GM21737 (cell line): ENCODE data around the gene SLC6A4.

Source experiments
- ATAC-seq: cut with Tn5 transposase; IDR thresholded peaks from one replicate; pipeline ENCODE4 v1.9.1; 2021; ENCODE audit warnings: mild to moderate bottlenecking, moderate library complexity; ENCODE audit not compliant: unreplicated experiment

Gene SLC6A4

GRCh38 chr17:30235386-30236296 is at the start of gene SLC6A4:
Gene SLC6A4, minus strand, starts transcription at chr17:30235697. Its CDS starts 13,739 bp downstream, at chr17:30221958.
- no peak for ATAC-seq

DNA sequence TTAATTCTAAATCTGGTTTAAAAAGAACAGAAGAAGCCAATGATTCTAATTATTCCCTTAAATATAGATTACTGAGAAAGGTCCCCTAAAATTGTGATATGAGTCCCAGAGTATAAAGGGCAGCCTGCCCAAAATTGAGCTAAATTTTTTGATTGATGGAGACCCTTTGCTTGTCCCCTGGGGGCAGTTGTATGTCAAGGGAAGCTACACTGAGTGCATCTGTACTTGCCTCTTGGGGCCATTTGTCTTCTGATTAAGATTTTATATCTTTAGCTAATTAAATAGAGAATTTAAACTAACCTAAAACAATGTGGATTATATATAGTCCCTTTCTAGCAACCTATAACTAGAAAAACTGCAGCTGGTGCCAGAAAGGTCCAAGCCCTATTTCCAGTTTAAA is 43.7 kb upstream of the SLC6A4 start:
- ATAC-seq: no peak

- no peak for ATAC-seq
Observed at GRCh38 chr17:30278032-30278431, 42.5 kb upstream of the SLC6A4 start.

- no peak for ATAC-seq
Observed at GRCh38 chr17:30275911-30276310, 40.4 kb upstream of the SLC6A4 start.

DNA sequence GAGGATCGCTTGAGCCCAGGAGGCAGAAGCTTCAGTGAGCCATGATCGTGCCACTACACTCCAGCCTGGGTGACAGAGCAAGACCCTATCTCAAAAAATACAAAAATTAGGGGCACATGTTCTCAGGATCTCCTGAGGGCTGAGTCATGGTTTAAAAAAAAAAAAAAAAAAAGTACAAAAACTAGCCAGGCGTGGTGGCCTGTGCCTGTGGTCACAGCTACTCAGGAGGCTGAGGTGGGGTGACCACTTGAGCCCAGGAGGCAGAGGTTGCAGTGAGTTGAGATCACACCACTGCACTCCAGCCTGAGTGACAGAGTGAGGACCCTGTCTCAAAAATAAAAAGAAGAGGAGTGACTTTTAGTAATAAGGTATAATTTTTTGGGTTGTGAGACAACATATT is 39.4 kb upstream of the SLC6A4 start:
- no peak for ATAC-seq

DNA sequence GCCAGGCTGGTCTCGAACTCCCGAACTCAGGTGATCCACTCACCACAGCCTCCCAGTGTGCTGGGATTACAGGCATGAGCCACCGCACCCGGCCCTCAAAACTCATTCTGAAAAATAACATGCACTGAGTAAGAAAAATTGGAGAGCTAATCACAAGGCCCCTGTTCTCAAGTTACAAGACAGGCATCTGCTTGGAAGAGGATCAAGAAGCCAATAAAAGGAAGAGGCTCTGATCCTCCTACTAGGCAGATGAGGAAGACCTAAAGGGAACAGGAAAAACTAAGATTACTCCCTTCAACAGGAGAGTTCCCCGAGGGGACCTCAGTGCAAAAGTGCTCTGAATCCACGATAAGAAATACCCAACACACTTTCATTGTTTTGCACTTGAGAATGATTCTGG is 37.9 kb upstream of the SLC6A4 start:
- no peak for ATAC-seq

DNA sequence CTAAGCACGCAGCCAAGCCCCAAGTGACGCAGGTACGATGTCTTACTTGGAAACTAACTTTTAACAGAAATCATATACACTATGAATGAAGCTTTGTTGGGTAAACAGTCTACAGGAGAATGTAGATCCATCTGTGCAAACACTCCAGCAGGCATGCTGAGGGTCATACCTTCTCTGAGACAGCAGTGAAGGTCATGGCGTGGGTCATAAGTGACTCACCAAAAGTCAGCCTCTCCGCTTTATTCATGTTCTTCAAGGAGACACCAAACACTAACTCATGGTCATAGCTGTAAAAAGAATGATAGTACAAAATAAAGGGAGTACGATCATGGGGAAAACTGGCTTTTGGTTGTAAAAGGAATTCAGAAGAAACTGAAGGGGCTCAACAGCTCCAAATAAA is 35.6 kb upstream of the SLC6A4 start:
- ATAC-seq: no peak

DNA sequence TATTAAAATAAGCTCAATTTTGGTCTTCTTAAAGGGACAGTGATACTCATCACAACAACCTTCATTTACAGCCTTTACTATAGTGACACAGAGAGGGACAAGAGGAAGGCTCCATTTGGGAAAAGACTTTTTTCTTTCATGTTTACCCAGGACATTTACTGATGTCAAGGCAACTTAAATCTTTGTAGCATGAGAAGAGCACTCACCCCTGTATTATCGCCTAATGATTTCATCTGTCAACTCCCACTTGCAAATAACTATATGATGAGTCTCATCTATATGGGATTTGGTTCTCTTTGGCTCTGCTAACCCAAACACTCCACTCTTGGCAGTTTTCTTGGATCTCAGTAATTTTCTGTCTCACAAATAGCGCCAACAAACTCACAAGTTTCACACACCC is 32.1 kb upstream of the SLC6A4 start:
- no peak for ATAC-seq

- no peak for ATAC-seq
Observed at GRCh38 chr17:30263552-30264333, 28.2 kb upstream of the SLC6A4 start.

- no peak for ATAC-seq
Observed at GRCh38 chr17:30256756-30257506, 21.4 kb upstream of the SLC6A4 start.

GRCh38 chr17:30254150-30254549 is 18.7 kb upstream of the SLC6A4 start:
- no peak for ATAC-seq

- ATAC-seq: no peak
Observed at GRCh38 chr17:30253312-30253711, 17.8 kb upstream of the SLC6A4 start.

- ATAC-seq: no peak
Observed at GRCh38 chr17:30251931-30252330, 16.4 kb upstream of the SLC6A4 start.

GRCh38 chr17:30249460-30249859 is 14.0 kb upstream of the SLC6A4 start:
- no peak for ATAC-seq

DNA sequence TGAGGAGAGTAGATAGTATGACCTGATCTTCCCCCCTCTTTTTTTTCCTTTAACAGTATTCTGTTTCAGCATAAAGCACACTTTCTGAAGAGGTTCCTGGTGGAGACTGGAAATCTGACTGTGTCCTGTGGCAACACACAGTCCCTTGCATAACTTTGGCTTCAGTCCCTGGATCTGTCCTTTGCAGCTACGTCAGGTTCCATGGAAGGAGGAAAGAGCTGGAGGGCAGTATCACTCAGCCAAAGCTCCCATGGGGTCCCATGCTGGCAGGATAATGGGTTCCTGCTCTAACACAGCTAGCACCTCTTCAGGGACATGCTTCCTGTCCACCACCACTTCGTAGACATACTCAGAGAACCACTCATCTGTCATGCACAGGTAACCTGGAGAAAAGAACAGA is 13.3 kb upstream of the SLC6A4 start:
- no peak for ATAC-seq

DNA sequence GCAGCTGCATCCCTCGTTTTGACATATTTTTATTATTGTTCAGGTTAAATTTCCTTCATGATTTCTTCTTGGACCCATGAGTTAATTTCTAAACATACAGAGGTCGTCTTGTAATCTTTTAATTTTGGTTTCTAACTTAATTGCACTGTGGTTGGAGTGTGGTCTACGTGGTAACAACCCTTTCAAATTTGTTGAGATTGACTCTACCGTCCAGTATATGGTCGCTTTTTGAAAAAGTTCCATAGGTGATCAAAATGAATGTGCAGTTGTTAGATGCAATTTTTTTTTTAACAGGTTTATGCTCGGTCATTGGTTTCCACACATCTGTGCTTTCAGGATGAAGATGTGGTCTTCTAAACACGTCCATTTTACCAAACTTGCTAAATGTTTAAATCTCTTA is 11.0 kb upstream of the SLC6A4 start:
- ATAC-seq: no peak

- ATAC-seq: no peak
Observed at GRCh38 chr17:30244853-30245385, 9.4 kb upstream of the SLC6A4 start.

DNA sequence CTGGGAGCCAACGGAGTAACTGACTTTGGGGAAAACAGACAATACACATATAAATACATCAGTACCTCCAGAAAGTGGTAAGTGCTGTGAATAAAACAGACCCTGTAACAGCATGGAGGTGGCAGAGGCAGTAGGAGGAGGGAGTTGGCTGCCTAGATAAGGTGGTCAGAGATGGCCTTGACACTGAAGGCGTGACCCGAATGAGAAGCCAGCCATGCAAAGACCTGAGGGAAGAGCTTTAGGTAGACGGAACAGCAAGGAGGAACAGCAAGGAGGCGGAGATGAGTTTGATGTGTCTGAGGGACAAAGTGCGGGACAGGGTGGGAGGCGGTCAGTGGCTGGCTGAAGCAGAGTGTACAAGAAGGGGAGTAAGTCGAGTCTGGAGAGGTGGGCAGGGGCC is 8.1 kb upstream of the SLC6A4 start:
- no peak for ATAC-seq

DNA sequence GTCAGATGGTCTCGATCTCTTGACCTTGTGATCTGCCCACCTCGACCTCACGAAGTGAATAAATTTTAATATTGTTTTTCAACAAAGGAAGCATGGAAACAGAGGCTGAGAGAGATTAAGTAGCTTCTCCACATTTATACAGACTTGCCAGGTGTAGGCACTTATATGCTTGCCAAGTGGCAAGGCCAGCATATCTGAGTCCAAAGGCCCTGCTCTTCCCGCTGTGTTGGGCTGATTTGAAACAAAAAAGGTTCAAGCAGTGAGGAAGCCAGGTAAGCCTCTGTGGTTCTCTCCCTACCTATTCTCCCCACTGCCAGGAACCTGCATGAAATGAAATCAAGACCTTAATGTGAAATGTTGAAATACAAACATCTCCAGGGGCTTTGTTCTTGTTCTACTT is 7.5 kb upstream of the SLC6A4 start:
- ATAC-seq: no peak

- no peak for ATAC-seq
Observed at GRCh38 chr17:30241051-30241450, 5.6 kb upstream of the SLC6A4 start.

DNA sequence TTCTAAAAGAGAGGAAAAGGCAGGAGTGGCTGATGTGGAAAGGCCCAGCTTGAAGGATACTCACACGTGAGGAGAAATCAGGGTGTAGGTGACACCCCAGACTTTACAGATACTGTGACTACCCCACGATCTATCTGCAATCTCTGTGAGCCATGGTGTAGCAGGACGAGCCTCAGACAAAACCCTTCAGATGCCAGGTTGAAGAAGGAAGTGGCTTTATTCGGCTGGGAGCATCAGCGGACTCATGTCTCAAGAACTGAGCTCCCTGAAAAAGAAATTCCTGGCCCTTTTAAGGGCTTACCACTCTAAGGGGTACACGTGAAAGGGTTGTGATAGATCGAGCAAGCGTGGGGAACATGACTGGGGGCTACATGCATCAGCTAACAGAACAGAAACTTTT is 4.7 kb upstream of the SLC6A4 start:
- no peak for ATAC-seq
